Liver (tissue), 3 donors: Measurements from ENCODE around the gene DRGX.

Experiments used
- CTCF ChIP-seq: fragments of 150-350 bp; IDR thresholded peaks from 2 replicates; pipeline ENCODE4 v1.5.1; 2017; ENCODE audit warnings: improper control_type of control experiment, low read depth, low read length; ENCODE audit not compliant: missing input control
- MAX ChIP-seq: IDR thresholded peaks from 2 replicates; pipeline ENCODE4 v1.6.1; 2016; ENCODE audit warnings: antibody characterized with exemption
- RXRA ChIP-seq, 2 donors: IDR thresholded peaks; 2 replicates each; pipeline ENCODE4 v1.6.1; 2017 to 2018; ENCODE audit warnings: antibody characterized with exemption in 2 of 2, mild to moderate bottlenecking in 1 of 2
- donor health status: healthy.
- donor health status: healthy.

- no peak for TF ChIP-seq RXRA (IDR thresholded peaks at IDR 0.05)
- no peak for TF ChIP-seq CTCF
- TF ChIP-seq MAX, result no peak
These were observed 18.6 kb downstream of the DRGX start for GRCh38 chr10:49377256-49377655.
